Upper lobe of right lung (tissue), 1 donor: ENCODE data around the gene RIOK3. TPM values are rescaled to one million over a fixed set of nuclear protein-coding genes. Genes with fewer than 3 reads are reported as not detected.
A peak's percentile ranks its signal among the peaks of the same experiment; 100 is the strongest.
"Not testable (repeated sequence)": the region's sequence is repeated elsewhere in the genome, so short reads cannot be mapped to it uniquely, and the experiment has no call there.

Experiments
- ATAC-seq: fragments of 200-7000 bp; cut with Tn5 transposase; one replicate; pipeline ENCODE4 v1.9.1; 2020; ENCODE audit warnings: mild to moderate bottlenecking, moderate library complexity
- DNase-seq: peaks from one replicate; pipeline ENCODE4 v3.0.0-alpha.2; 2020
- H3K27ac ChIP-seq: fragments of 200-600 bp; one replicate; pipeline ENCODE4 v1.8.0; 2022
- H3K27me3 ChIP-seq: fragments of 200-600 bp; one replicate; pipeline ENCODE4 v1.8.0; 2022; ENCODE audit warnings: mild to moderate bottlenecking
- H3K36me3 ChIP-seq: fragments of 200-600 bp; one replicate; pipeline ENCODE4 v1.8.0; 2022
- H3K4me1 ChIP-seq: fragments of 200-600 bp; one replicate; pipeline ENCODE4 v1.8.0; 2022
- H3K4me3 ChIP-seq: fragments of 200-600 bp; one replicate; pipeline ENCODE4 v1.8.0; 2022; ENCODE audit warnings: mild to moderate bottlenecking
- H3K9me3 ChIP-seq: fragments of 200-600 bp; one replicate; pipeline ENCODE4 v1.8.0; 2022
- CTCF ChIP-seq: fragments of 200-600 bp; IDR thresholded peaks from one replicate; pipeline ENCODE4 v1.8.0; 2022; ENCODE audit warnings: antibody characterized with exemption
- intact Hi-C: fragments of 100-400 bp; cut with DNase I; formaldehyde crosslinking; loops from one replicate; pipeline ENCODE4 v1.11.0; 2022
- total RNA-seq: library from RNA; stranded (reverse); fragmentation: NEBNext Ultra II Directional; extraction: Animal tissue kit (Norgen Biotek cat#: 25700); gene quantifications from one replicate; pipeline ENCODE4 v1.2.1, GENCODE V29; 2021
- donor health status: DM: no; HTN: yes; CAD: no; lungs with severe emphysema.

RIOK3 gene
- total RNA-seq, 1 donor from 2014 or later = 63.7 TPM

DNA sequence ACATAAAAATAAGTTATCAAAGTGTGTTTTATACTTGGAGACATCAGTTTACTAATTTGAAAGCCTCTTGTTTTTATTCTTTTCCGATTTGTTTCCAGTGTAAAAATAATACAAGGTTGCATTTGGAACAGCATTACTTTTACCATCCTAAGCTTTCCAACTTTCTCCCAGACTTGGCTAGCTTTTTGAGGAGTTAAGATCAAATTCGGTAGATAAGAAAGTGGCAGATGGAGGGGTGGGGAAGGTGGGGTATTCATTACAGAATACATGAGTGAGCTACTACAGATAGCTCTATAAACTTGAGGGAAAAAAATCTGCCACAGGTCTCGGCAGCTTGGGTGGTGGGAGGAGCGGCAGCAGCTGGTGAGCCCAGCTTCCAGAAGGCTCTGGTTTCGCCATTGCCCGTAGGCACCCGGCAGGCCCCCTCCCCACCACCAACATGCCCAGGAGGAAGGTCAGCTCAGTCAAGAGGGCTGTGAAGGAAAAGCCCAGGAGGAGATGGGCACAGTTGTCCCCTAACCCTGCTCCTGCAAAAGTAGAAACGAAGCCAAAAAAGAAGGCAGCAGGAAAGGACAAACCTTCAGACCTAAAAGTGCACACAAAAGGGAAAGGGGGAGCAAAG is 31.6 kb downstream of the RIOK3 start:
- H3K27ac ChIP-seq = no peak overlapping the region
- H3K4me3 ChIP-seq = no peak overlapping the region
- DNase-seq (no peak), ATAC-seq (no peak)
- intact Hi-C loops = no loop called here
- no peaks in the 10 kb centered on the region for H3K9me3 ChIP-seq
- H3K36me3 ChIP-seq = peaks cover 45% of the 10 kb centered on the region
- no peaks in the 10 kb centered on the region for H3K27me3 ChIP-seq
- TF ChIP-seq CTCF = no peak
- peaks cover 8% of the 10 kb centered on the region for H3K4me1 ChIP-seq

- H3K4me3 ChIP-seq = no peak overlapping the region
- peaks cover 8% of the 10 kb centered on the region for H3K4me1 ChIP-seq
- H3K27ac ChIP-seq = no peak overlapping the region
- intact Hi-C loops = no loop called here
- no peak for TF ChIP-seq CTCF
- H3K36me3 ChIP-seq = peaks cover 38% of the 10 kb centered on the region
- H3K9me3 ChIP-seq = no peaks in the 10 kb centered on the region
- no peak for DNase-seq
- ATAC-seq = no peak
- H3K27me3 ChIP-seq = no peaks in the 10 kb centered on the region
Measured at GRCh38 chr18:23485386-23485785, 32.3 kb downstream of the RIOK3 start.

GRCh38 chr18:23487738-23488570 is 34.9 kb downstream of the RIOK3 start:
- peaks cover 13% of the 10 kb centered on the region for H3K36me3 ChIP-seq
- DNase-seq (peak; percentile 73), ATAC-seq (peak; percentile 78)
- peak overlapping the region; percentile 73 for H3K27ac ChIP-seq
- peak overlapping the region; percentile 33 for H3K4me3 ChIP-seq
- TF ChIP-seq CTCF = no peak
- peaks cover 8% of the 10 kb centered on the region for H3K4me1 ChIP-seq
- intact Hi-C loops = no loop called here
- H3K27me3 ChIP-seq = no peaks in the 10 kb centered on the region
- H3K9me3 ChIP-seq = no peaks in the 10 kb centered on the region

GRCh38 chr18:23489586-23489985 is 36.5 kb downstream of the RIOK3 start:
- DNase-seq, intact Hi-C loops, H3K27me3 ChIP-seq, H3K36me3 ChIP-seq, H3K4me3 ChIP-seq, H3K27ac ChIP-seq, ATAC-seq, H3K4me1 ChIP-seq, H3K9me3 ChIP-seq: not testable (repeated sequence)

GRCh38 chr18:23493654-23494053 is 40.6 kb downstream of the RIOK3 start:
- Histone ChIP-seq H3K4me3 (no peak overlapping the region), H3K9me3 (no peaks in the 10 kb centered on the region), H3K4me1 (no peaks in the 10 kb centered on the region), H3K36me3 (no peaks in the 10 kb centered on the region), H3K27ac (no peak overlapping the region), H3K27me3 (no peaks in the 10 kb centered on the region)
- intact Hi-C loops = no loop called here
- ATAC-seq = no peak
- DNase-seq = no peak
- TF ChIP-seq CTCF = no peak

DNA sequence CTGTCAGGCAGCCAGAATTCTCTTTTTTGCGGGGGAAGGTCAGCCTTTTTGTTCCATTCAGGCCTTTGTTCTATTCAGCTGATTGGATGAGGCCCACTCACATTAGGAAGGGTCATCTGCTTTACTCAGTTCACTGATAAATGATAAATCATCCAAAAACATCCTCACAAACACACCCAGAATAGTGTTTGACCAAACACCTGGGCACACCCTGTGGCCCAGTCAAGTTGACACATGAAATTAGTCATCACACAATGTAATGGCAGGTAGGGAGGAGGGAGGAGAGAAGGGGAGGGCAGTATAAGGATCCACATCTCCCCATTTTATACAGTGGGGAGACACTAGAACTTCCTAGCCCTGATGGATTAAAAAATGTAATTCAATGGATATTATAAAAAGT is 41.9 kb downstream of the RIOK3 start:
- ATAC-seq (no peak), DNase-seq (no peak)
- no peaks in the 10 kb centered on the region for H3K9me3 ChIP-seq
- H3K4me3 ChIP-seq = no peak overlapping the region
- H3K4me1 ChIP-seq = no peaks in the 10 kb centered on the region
- intact Hi-C loops = no loop called here
- no peak overlapping the region for H3K27ac ChIP-seq
- H3K36me3 ChIP-seq = no peaks in the 10 kb centered on the region
- no peak for TF ChIP-seq CTCF
- H3K27me3 ChIP-seq = no peaks in the 10 kb centered on the region
